Measurements from ENCODE around the gene P4HA3.
A peak's percentile ranks its signal among the peaks of the same experiment; 100 is the strongest.

The P4HA3 gene

GRCh38 chr11:74316772-74317505, 5.5 kb upstream of the P4HA3 start:
- DNase-seq (ENCODE audit: low read depth, low spot score), result peak; percentile 49

GRCh38 chr11:74312326-74312725, 886 bp upstream of the P4HA3 start:
- no peak for DNase-seq (ENCODE audit: low read depth, low spot score)

DNA sequence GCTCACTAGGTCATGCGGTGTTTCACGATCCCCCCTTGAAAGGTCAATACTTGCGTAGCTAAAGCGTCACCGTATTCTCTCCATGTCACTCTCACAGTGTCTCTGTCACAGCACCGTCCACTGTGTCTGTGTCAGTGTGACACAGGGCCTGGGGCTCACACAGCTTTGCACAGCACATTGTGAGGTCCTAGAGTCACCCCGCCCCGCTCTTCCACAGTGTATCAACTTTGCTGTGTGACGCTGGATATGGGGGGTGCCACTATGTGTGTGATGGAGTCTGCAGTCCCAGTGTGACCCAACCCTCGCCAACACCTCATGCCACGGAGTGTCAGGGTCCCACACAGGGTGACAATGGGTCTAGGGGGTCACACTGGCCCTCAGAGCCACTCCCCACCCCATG, 583 bp downstream of the P4HA3 start:
- no peak for DNase-seq (ENCODE audit: low read depth, low spot score)

DNA sequence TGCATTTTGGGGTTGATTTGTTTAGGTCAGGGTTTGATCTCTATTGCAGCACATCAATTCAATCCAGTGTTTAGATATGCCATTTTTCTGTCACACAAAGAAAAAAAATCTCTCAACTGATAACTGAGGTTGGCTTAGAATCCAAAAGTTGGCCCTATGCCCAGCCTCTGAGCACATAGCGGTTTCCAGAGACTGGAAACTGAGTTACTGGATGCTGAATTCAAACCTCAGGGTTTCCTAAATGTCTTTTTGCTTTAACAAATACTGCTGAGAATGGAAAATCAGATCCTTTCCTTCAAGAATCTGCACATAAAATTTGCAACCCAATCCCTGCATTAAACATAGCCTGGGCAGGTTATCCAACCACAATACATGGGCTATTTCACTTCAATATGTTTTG, 4.0 kb downstream of the P4HA3 start:
- peak; percentile 88 for DNase-seq (ENCODE audit: low read depth, low spot score)

DNA sequence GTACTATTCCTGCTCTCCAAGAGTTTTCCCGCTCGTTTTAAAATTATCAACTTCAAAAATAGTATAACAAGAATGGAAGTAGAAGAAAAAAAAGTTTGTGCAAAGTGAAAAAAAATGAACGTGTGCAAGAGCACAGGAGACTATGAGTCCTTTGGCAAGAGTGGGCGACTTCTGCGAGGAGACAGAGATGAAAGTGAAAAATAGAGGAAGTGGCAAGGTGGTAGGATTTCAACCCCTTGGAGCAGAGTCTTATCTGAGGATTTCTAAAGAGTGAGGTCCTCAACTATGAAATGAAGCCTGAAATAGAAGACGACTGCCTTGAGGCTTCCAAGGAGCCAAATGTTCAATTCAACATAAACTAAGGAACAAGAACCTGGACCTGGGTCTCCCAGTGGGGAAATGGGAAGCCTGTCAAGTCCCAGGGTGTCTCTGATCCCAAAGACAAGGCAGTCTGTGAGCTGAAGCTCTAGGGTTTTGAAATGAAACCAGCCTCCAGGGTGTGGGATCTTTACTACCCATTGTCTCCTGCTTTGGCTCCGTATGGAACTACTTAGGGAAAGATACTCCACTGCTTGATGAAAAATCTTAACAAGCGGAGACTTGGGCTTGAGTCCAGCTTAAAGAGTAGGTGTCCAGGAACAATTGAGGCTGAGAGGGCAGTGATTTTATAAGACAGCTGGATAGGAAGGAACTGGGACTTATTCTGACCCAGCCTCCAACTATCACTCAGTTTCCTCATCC, 4.8 kb downstream of the P4HA3 start:
- no peak for DNase-seq (ENCODE audit: low read depth, low spot score)

GRCh38 chr11:74299015-74299414, 12.4 kb downstream of the P4HA3 start:
- DNase-seq (ENCODE audit: low read depth, low spot score), result no peak

- DNase-seq (ENCODE audit: low read depth, low spot score), result no peak
Measured at GRCh38 chr11:74297484-74297883, 14.0 kb downstream of the P4HA3 start.

GRCh38 chr11:74288911-74289310, 22.5 kb downstream of the P4HA3 start:
- DNase-seq (ENCODE audit: low read depth, low spot score), result no peak

DNA sequence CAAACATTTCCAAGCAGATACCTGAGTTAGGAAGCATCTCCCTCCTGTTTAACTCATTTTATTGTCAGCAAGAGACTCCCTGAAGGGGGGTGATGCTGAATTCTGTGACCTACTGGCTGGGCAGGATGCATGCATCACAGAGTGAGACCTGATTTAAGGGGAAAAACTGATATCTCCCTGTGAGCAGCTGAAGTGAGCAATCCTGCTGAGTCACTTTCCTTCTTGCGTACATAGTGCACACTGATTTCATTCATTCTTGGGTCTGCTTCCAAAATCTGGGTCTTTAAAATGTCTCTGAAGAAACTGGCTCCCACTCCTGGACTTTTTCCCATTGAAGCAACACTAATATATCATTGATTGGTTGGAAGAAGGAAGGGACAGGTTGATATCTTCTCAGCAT, 23.3 kb downstream of the P4HA3 start:
- peak; percentile 81 for DNase-seq (ENCODE audit: low read depth, low spot score)

DNA sequence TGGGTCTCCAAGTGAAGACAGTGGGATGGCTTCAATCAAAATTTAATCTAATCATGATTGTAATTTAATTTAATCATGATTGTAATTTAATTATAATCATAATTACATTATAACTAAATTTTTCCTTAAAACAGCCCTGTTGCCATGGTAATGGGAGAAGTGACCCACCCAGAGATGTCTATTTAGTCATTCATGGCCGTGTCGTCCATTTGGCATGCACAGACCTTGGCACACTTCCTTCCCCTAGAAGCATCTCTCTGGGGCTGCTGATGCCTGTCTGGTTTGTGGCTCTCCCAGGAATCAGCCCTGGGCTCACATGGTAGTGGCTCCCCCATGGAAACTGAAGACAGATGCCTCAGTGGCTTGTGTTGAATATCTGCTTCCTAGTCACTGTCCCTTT, 27.0 kb downstream of the P4HA3 start:
- no peak for DNase-seq (ENCODE audit: low read depth, low spot score)

- no peak for DNase-seq (ENCODE audit: low read depth, low spot score)
Measured at GRCh38 chr11:74283580-74284180, 27.8 kb downstream of the P4HA3 start.

DNA sequence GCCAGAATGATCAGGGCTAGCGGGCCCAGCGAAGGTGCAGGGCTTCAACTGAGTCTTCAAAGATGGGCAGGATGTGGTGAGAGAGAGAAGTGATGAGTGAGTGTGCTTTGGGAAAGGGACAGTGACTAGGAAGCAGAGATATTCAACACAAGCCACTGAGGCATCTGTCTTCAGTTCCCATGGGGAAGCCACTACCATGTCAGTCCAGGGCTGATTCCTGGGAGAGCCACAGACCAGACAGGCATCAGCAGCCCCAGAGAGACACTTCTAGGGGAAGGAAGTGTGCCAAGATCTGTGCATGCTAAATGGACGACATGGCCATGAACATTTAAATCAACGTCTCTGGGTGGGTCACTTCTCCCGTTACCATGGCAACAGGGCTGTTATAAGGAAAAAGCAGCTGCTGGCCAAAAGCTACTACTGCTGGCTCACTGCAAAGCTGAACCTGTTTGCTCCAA, 28.5 kb downstream of the P4HA3 start:
- DNase-seq (ENCODE audit: low read depth, low spot score), result peak; percentile 18

DNA sequence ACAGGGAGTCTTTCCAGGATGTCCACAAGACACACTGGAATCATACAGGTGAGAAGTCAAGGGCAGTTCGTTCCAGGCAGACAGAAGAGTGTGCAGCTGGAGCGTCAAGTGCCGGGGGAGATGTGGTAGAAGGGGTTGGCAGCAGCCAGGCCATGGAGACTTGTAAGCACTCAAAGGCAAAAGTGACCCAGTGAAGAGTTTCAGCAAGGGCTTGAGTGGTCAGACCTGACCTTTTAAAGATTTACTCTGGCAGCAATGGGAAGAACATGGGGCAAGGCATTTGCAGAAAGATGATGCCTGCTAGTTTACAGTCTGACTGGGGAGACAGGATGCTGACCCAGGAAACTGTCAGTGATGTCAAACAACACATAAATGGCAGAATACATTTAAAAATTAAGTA, 29.0 kb downstream of the P4HA3 start:
- DNase-seq (ENCODE audit: low read depth, low spot score), result no peak

DNA sequence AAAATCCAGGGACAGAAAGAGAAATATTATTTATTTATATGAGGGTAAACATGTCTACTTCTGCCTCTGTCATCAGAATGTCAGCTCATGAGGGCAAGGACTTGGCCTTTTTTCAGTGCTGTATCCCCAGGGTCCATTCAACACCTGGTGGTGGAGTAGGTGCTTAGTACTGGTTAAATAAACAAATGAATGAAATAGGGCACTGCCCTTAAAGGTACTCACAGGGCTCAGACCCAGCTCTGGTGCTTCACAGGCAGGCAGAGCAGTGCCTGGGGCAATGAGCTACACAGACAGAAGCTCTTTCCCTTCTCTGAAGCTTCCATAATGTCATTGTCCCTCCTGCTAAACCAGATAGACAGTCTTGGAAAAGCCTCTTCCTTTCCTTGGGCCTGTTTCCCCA, 30.9 kb downstream of the P4HA3 start:
- DNase-seq (ENCODE audit: low read depth, low spot score), result no peak

DNA sequence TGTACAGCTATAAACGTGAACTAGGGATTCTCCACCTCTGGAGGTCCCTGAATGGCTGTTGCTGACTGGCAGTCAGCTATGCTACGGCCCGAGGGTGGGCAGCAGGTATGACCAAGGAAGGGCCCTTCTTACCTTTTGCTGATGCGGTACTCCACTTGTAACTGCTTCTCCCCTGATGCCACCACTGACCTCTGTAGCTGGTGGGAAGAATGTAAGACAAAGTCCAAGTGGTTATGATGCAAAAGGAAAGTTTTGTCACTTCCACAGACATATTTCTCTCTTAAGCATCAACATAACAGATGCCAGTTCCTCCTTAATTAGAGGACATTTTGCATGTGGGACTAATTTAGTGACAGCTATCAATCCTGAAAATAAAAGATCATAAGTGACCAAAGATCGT, 32.2 kb downstream of the P4HA3 start:
- no peak for DNase-seq (ENCODE audit: low read depth, low spot score)

DNA sequence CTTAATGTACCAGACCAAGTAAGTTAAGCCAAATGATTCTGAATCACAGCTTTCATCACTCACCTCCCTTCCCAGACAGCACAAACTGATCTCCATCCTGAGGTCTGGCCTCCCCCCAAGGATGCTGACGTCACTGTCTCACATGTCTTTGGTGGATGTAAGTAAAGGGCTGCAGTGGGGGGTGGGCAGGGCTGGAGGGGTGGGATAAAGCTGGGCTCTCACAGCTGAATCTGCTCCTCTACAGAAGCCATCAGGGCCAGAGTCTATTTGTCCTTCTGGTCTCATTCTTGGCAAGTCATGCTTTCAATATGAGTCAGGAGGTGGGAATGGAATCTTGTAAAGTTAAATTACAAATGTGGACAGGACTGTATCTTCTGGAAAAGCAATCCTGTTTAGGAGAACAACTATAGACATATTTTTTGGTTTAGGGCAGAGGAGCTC, 32.7 kb downstream of the P4HA3 start:
- DNase-seq (ENCODE audit: low read depth, low spot score), result peak; percentile 97

GRCh38 chr11:74278103-74278502, 33.3 kb downstream of the P4HA3 start:
- DNase-seq (ENCODE audit: low read depth, low spot score), result no peak

DNA sequence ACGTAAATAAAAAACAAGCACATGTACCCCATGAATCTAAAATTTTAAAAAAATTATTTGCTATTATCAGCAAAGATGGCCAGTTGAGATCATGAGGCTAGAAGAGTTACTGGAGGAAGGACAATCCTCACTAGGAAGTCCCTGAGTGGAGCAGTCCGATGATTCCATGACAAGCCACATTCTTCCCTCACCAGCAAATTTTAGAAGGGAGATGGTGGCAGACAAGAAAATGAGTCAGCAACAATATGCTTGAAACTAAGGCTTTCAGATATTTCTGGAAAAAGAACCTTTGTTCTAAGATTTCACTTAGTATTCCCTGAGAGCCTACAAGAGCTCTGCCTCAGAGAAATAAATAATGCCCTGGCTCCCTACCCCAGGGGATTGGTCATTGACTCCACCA, 34.9 kb downstream of the P4HA3 start:
- peak; percentile 55 for DNase-seq (ENCODE audit: low read depth, low spot score)

GRCh38 chr11:74272276-74272675, 39.2 kb downstream of the P4HA3 start:
- no peak for DNase-seq (ENCODE audit: low read depth, low spot score)

DNA sequence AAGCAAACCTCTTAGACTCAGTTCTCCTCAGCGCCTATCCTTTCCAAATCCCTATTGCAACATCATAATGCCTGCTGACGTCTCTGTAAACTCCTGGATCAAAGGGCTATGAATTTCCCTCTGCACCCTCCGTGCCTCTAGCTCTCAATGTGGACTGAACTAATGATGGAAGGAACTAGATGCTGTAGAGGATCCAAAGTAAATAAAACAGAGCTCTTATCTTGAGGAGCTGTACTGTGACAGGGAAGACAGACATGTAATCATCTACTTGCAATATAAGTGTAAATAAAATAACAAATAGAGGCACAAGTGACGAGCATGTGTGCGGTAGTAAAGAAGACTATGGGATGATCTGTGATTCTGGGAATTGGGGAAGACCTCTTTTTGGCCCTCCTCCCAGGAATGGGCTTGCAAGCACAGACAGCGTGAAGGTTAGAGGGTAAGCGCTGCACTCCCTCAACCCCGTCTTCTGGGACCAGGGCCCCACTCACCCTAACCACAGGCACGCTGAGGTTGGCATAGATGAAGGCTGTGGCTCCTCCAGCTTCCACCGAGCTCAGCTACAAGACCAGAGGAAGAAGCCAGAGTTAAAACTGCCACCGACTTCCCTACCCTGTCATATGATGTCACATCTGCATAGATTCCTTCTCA, 42.2 kb downstream of the P4HA3 start:
- no peak for DNase-seq (ENCODE audit: low read depth, low spot score)

GRCh38 chr11:74268456-74268855, 43.0 kb downstream of the P4HA3 start:
- DNase-seq (ENCODE audit: low read depth, low spot score), result no peak

DNA sequence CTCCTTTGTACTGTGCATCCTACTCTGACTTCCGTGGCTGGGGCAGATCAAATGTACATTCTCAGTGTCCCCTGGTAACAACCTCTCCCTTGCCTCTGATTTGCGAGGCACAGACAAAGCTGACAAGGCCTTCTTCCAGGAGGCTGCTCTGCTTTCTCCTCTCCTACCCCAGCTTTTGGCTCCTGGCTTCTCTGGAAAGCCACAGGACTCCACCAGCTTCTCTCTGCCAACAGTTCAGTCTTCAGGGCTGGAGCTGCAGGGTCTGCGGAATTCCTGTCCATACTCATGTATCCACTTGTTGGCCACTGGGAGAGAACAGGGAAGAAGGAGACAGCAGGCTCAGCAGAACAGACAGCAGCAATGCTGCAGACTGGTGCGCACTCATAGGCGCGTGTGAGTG, 44.4 kb downstream of the P4HA3 start:
- DNase-seq (ENCODE audit: low read depth, low spot score), result no peak

All from astrocyte of the hippocampus (primary cell).